Measurements from ENCODE around the gene KIAA0825.

The KIAA0825 gene

DNA sequence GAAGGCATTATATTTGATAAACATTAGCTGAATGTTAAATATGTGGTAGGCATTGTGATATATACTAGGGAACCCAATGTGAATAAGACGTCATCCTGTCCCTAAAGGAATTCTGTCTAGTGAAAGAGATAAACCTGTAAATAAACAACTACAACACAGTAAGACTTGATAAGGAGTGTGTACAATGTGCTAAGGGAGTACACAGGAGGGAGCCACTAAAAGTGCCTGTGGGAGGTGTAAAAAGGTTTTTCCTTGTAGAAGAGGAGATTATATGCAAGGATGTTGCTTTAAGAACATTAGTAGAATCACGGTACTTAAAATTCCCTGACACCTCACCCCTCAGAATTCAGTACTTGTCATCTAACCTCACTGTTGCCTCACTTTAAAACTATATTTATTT is 91.7 kb downstream of the KIAA0825 start:
- TF ChIP-seq, protein P1, sequence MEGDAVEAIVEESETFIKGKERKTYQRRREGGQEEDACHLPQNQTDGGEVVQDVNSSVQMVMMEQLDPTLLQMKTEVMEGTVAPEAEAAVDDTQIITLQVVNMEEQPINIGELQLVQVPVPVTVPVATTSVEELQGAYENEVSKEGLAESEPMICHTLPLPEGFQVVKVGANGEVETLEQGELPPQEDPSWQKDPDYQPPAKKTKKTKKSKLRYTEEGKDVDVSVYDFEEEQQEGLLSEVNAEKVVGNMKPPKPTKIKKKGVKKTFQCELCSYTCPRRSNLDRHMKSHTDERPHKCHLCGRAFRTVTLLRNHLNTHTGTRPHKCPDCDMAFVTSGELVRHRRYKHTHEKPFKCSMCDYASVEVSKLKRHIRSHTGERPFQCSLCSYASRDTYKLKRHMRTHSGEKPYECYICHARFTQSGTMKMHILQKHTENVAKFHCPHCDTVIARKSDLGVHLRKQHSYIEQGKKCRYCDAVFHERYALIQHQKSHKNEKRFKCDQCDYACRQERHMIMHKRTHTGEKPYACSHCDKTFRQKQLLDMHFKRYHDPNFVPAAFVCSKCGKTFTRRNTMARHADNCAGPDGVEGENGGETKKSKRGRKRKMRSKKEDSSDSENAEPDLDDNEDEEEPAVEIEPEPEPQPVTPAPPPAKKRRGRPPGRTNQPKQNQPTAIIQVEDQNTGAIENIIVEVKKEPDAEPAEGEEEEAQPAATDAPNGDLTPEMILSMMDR (IDR thresholded peaks at IDR 0.05; ENCODE audit: borderline replicate concordance, insufficient read depth, low read depth, low read length), result no peak
- no peak overlapping the region for H3K4me3 ChIP-seq (ENCODE audit: low read depth, low read length)

DNA sequence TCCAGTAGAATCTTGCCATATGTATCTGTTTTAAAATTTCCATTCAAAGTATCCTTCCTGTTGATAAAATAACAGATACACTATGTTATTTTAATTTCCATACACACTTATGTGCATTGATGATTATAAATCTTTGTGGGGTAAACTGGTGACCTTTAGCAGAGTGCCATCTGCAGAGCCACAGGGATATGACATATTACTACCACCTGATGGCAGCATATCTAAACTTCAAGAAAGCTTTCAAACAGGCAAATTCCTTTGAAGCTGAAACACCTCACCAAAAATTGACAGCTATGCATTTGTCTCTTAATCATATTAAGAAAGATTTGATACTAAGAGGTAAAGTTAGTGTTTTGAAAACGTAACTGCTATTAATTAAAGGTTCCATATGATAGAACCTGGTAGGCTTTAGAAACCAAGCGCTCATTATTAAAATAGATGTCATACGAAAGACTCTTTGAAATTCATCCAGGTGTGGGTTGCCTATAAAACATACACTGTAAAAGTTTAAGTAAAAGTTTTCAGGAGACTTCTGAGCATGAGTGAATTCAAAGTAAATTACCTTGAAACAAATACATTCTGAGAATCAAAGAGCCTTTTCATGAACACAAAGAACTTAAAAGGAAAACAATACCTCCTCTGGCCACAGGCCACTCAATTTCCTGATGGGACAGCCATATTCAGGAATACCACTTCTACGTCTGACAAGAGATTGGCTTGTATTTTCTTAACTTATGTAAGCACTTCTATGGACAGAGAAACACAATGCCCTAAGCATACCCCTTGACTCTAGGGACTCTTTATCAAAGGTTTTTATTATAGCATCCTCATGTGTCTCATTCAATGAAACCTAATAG is 93.3 kb downstream of the KIAA0825 start:
- TF ChIP-seq, protein P1 (IDR thresholded peaks at IDR 0.05; ENCODE audit: borderline replicate concordance, insufficient read depth, low read depth, low read length), result peak; percentile 51
- no peak overlapping the region for H3K4me3 ChIP-seq (ENCODE audit: low read depth, low read length)

GRCh38 chr5:94523018-94523417 is 95.4 kb downstream of the KIAA0825 start:
- TF ChIP-seq, protein P1 (IDR thresholded peaks at IDR 0.05; ENCODE audit: borderline replicate concordance, insufficient read depth, low read depth, low read length), result no peak
- no peak overlapping the region for H3K4me3 ChIP-seq (ENCODE audit: low read depth, low read length)

DNA sequence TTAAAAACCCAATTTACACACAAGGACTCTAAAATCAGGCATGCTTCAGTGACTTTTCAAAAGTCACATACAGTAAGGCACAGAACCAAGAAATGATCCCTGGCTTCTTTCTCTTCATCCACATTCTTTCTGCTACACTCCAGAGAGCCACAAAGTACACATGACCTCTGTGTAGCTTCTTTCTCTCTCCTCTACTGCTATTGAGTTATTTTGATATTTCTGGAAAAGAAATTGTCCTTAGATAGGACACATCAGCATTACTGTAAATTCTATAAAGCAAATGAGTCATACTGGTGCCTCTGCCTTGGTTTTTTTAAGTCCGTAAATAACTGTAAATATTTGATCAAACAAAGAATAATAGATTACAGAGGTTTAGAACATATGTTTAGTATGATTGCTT is 96.3 kb downstream of the KIAA0825 start:
- TF ChIP-seq, protein P1 (IDR thresholded peaks at IDR 0.05; ENCODE audit: borderline replicate concordance, insufficient read depth, low read depth, low read length), result no peak
- H3K4me3 ChIP-seq (ENCODE audit: low read depth, low read length), result no peak overlapping the region

DNA sequence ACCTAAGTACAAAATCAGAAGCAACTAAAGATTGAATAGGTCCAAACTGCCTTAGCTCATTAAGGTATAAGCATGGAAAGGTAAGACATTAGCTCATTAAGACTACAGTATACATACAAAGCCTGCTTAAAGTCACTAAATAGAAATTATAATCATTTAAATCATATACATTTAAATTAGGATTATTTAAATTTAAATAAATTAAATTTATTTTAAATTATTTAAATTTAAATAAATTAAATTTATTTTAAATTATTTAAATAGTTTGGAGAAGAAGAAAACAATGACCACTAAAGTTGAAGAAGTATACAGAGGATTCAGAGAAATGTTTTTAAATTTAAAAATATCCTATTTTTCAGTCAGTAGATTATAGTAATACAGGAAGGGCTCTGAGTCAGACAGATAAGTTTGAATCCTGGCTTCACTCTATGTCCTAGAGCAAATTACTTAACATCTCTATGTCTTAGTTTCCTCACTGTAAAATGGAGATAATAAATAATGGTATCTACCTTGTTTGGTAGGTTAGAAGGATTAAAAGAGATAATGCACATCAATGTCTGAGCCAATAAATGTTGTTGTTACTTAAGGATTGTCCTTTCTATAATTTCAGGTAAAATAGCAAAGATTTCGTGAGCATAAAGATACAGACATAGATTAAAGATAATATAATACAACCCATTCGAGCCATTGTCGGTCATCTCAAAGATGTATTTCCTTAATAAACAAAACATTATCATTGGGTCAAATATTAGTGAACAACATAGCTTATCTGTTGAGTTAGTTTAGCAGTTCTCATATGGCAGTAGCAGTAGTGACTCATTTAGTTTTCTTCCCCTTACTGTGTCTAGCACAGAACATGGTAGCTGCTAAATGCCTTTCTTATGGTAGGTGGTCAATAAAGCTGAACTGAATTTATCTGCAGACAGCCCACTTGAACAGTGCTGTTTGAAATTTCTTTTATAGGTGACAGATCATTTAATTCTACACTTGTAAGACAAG is 100.6 kb downstream of the KIAA0825 start:
- H3K4me3 ChIP-seq (ENCODE audit: low read depth, low read length), result no peak overlapping the region
- TF ChIP-seq, protein P1 (IDR thresholded peaks at IDR 0.05; ENCODE audit: borderline replicate concordance, insufficient read depth, low read depth, low read length), result no peak

DNA sequence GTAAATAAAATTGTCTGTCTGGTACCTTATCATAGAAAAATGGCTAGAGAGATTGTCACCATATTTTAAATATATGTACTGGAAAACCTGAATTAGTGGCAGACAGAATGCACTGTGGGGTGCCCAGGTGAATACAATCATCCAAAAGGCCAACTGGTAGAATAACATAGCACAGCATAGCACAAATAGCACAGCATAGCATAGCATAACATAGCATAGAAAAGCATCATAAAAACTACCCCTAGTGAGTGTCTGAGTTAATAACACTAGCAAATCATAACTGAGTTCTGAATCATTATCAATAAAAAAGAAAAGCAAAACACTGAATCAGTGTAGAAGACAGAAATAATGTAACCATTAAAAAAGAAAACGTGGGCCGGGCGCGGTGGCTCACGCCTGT is 102.3 kb downstream of the KIAA0825 start:
- H3K4me3 ChIP-seq (ENCODE audit: low read depth, low read length), result no peak overlapping the region
- TF ChIP-seq, protein P1 (IDR thresholded peaks at IDR 0.05; ENCODE audit: borderline replicate concordance, insufficient read depth, low read depth, low read length), result no peak

All from GM12875 (cell line).